Transverse colon (tissue), 4 donors: ENCODE results near the gene SEMA3E. TPM values are rescaled to one million over a fixed set of nuclear protein-coding genes. Genes with fewer than 3 reads are reported as not detected.

Experiments
- DNase-seq: peaks from one replicate; pipeline ENCODE4 v3.0.0-alpha.2; 2019
- H3K27ac ChIP-seq, 4 donors: fragments of 200-600 bp; sonication (generic); 2 replicates each; pipeline ENCODE4 v1.5.1; 2016 to 2018; ENCODE audit warnings: inconsistent platforms in 4 of 4
- H3K27me3 ChIP-seq: fragments of 200-600 bp; sonication (generic); 2 replicates; pipeline ENCODE4 v1.5.1; 2017; ENCODE audit warnings: inconsistent platforms
- H3K36me3 ChIP-seq, 4 donors: fragments of 200-600 bp; sonication (generic); 2 replicates each; pipeline ENCODE4 v1.5.1; 2017 to 2019; ENCODE audit warnings: inconsistent platforms in 4 of 4
- H3K4me1 ChIP-seq, 4 donors: fragments of 200-600 bp; sonication (generic); 2 replicates each; pipeline ENCODE4 v1.5.1; 2017 to 2020; ENCODE audit warnings: inconsistent platforms in 4 of 4
- H3K4me3 ChIP-seq, 4 donors: fragments of 200-600 bp; sonication (generic); 1 replicate in 1 of 4; 2 replicates in 3 of 4; pipeline versions ENCODE4 v1.5.1 to v1.6.1; 2017 to 2019; ENCODE audit warnings: inconsistent platforms in 4 of 4
- H3K9me3 ChIP-seq, 2 donors: fragments of 200-600 bp; sonication (generic); 2 replicates each; pipeline ENCODE4 v1.5.1; 2017 to 2019; ENCODE audit warnings: inconsistent platforms in 2 of 2
- CTCF ChIP-seq, 5 experiments: fragments of 200-600 bp in 3 of 5; fragments of 450-650 bp in 2 of 5; sonication (generic) in 3 of 5; IDR thresholded peaks; 1 replicate in 2 of 5; 2 replicates in 3 of 5; pipeline ENCODE4 v1.5.1; 2016 to 2017; ENCODE audit warnings: antibody characterized with exemption in 5 of 5, inconsistent platforms in 3 of 5, mild to moderate bottlenecking in 2 of 5, moderate library complexity in 1 of 5
- EP300 ChIP-seq: sonication (generic); formaldehyde crosslinking; IDR thresholded peaks from one replicate; pipeline ENCODE4 v1.6.1; 2017; ENCODE audit warnings: antibody characterized with exemption, low read depth
- POLR2A ChIP-seq: fragments of 450-650 bp; IDR thresholded peaks from one replicate; pipeline ENCODE4 v1.6.1; 2016; ENCODE audit warnings: antibody characterized with exemption, mild to moderate bottlenecking, moderate library complexity
- POLR2AphosphoS5 ChIP-seq, 3 donors: sonication (generic); formaldehyde crosslinking; IDR thresholded peaks; one replicate each; pipeline ENCODE4 v1.6.1; 2016; ENCODE audit warnings: antibody characterized with exemption in 3 of 3
- WGBS, 2 donors: methylation state at CpG; one replicate each; pipeline ENCODE4 v1.1.5; 2018; ENCODE audit warnings: low coverage in 1 of 2; 5-methylcytosine and 5-hydroxymethylcytosine counted together
- in situ Hi-C, 4 donors: fragments of 200-750 bp; cut with MboI; loops; one replicate each; pipeline versions ENCODE4 v1.15.0 to v1.15.1; 2017; ENCODE audit warnings: low sequenced_read_pairs in 3 of 4, low pct_ligation_motif_present in 1 of 4, low pct_unique_long_range_greater_than_20kb in 1 of 4
- intact Hi-C: fragments of 100-400 bp; cut with DNase I; formaldehyde crosslinking; loops from one replicate; pipeline ENCODE4 v1.15.1; 2023; ENCODE audit warnings: low total_unique reads
- total RNA-seq, 4 donors: library from RNA; depleted of rRNA; stranded (reverse); fragments of >200 nt; gene quantifications; one replicate each; pipeline ENCODE4 v1.1.0, GENCODE V29; 2016

Gene SEMA3E
- total RNA-seq, 4 donors from 2014 or later: 0.95 to 3.8 (median 1.4) TPM; not detected in 1

GRCh38 chr7:83451501-83452045 is 197.4 kb downstream of the SEMA3E start:
- Histone ChIP-seq H3K9me3 (no peaks in the 10 kb centered on the region), H3K27ac (no peak overlapping the region), H3K36me3 (no peaks in the 10 kb centered on the region), H3K27me3 (no peaks in the 10 kb centered on the region), H3K4me3 (no peak overlapping the region), H3K4me1 (no peaks in the 10 kb centered on the region)
- 52 to 76% methylated on average over 4 of the region's 4 CpGs for WGBS, 2 donors
- no peak for TF ChIP-seq CTCF (IDR thresholded peaks at IDR 0.05)
- no peak for TF ChIP-seq POLR2A
- TF ChIP-seq POLR2AphosphoS5 (IDR thresholded peaks at IDR 0.05): no peak
- no peak for TF ChIP-seq EP300
- intact Hi-C loops (no loop called here), in situ Hi-C loops (no loop called here)
- no peak for DNase-seq

- Histone ChIP-seq H3K4me3 (no peak overlapping the region), H3K36me3 (no peaks in the 10 kb centered on the region), H3K27ac (no peak overlapping the region), H3K4me1 (no peaks in the 10 kb centered on the region), H3K9me3 (no peaks in the 10 kb centered on the region), H3K27me3 (no peaks in the 10 kb centered on the region)
- intact Hi-C loops (no loop called here), in situ Hi-C loops (no loop called here)
- no peak for DNase-seq
- TF ChIP-seq POLR2AphosphoS5 (IDR thresholded peaks at IDR 0.05) (no peak), EP300 (no peak)
Measured at GRCh38 chr7:83449781-83450180, 199.2 kb downstream of the SEMA3E start.

GRCh38 chr7:83447681-83448080 is 201.3 kb downstream of the SEMA3E start:
- Histone ChIP-seq H3K4me1 (no peaks in the 10 kb centered on the region), H3K27ac (no peak overlapping the region), H3K4me3 (no peak overlapping the region), H3K9me3 (no peaks in the 10 kb centered on the region), H3K36me3 (no peaks in the 10 kb centered on the region), H3K27me3 (no peaks in the 10 kb centered on the region)
- TF ChIP-seq POLR2A: no peak
- no peak for DNase-seq
- in situ Hi-C loops: no loop called here
- intact Hi-C loops: no loop called here
- WGBS, 2 donors: 68 to 76% methylated on average over 2 of the region's 2 CpGs

- H3K27me3 ChIP-seq: no peaks in the 10 kb centered on the region
- TF ChIP-seq EP300 (no peak), POLR2A (no peak), POLR2AphosphoS5 (IDR thresholded peaks at IDR 0.05) (no peak), CTCF (IDR thresholded peaks at IDR 0.05) (no peak)
- no peaks in the 10 kb centered on the region for H3K4me1 ChIP-seq
- intact Hi-C loops (no loop called here), in situ Hi-C loops (no loop called here)
- no peak overlapping the region for H3K27ac ChIP-seq
- no peaks in the 10 kb centered on the region for H3K36me3 ChIP-seq
- no peaks in the 10 kb centered on the region for H3K9me3 ChIP-seq
- WGBS, 2 donors: 49 to 53% methylated on average over 4 of the region's 4 CpGs
- DNase-seq: no peak
- H3K4me3 ChIP-seq: no peak overlapping the region
Measured at GRCh38 chr7:83446102-83446669, 202.8 kb downstream of the SEMA3E start.

GRCh38 chr7:83442911-83443310 is 206.0 kb downstream of the SEMA3E start:
- Histone ChIP-seq H3K4me1 (no peaks in the 10 kb centered on the region), H3K4me3 (no peak overlapping the region), H3K36me3 (no peaks in the 10 kb centered on the region), H3K27me3 (no peaks in the 10 kb centered on the region), H3K27ac (no peak overlapping the region), H3K9me3 (no peaks in the 10 kb centered on the region)
- intact Hi-C loops: no loop called here
- no peak for DNase-seq
- TF ChIP-seq POLR2AphosphoS5 (IDR thresholded peaks at IDR 0.05): no peak
- TF ChIP-seq CTCF (IDR thresholded peaks at IDR 0.05): no peak
- TF ChIP-seq EP300: no peak
- no peak for TF ChIP-seq POLR2A
- WGBS, 2 donors: 67 to 70% methylated on average over 3 of the region's 3 CpGs
- in situ Hi-C loops: no loop called here
